ENCODE measurements around the gene ACVR1B. TPM values are rescaled to one million over a fixed set of nuclear protein-coding genes. Genes with fewer than 3 reads are reported as not detected.

The ACVR1B gene
- total RNA-seq, 1 experiment from 2014 or later: 22.4 TPM

- Histone ChIP-seq H3K36me3 (no peaks in the 10 kb centered on the region), H3K27ac (peak overlapping the region; percentile 51), H3K4me1 (peaks cover 26% of the 10 kb centered on the region), H3K4me3 (peak overlapping the region; percentile 53), H3K27me3 (no peaks in the 10 kb centered on the region; the same call in none of the 2 replicates), H3K9me3 (replicated peaks) (no peaks in the 10 kb centered on the region)
- no peak for DNase-seq
Observed at GRCh38 chr12:52033446-52034140, 82.1 kb downstream of the ACVR1B start.

DNA sequence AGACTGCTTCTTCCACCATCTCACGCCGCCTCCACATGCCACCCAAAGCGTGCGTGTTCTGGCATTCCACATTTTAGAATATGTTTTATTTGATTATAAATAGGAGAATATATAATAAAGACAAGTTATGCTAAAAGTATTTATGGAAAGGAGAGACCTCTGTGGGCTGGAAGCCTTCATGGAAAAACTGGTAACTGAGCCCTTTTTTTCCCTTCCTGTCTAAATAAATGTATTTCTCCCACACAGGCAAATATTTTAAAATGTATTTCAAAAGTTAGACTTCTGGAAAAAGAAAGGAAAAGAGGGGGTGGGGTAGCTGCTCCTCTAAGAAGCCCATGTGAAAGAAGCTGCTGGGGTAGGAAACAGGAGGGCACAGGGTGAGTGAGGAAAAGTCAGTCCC is 83.7 kb downstream of the ACVR1B start:
- H3K27me3 ChIP-seq: no peaks in the 10 kb centered on the region; the same call in none of the 2 replicates
- no peak for DNase-seq
- no peak overlapping the region for H3K27ac ChIP-seq
- no peak overlapping the region for H3K4me3 ChIP-seq
- no peaks in the 10 kb centered on the region for H3K36me3 ChIP-seq
- no peaks in the 10 kb centered on the region for H3K9me3 ChIP-seq (replicated peaks)
- peaks cover 17% of the 10 kb centered on the region; the same call in 1 of the 2 replicates for H3K4me1 ChIP-seq

GRCh38 chr12:52035926-52036325 is 84.4 kb downstream of the ACVR1B start:
- Histone ChIP-seq H3K27me3 (no peaks in the 10 kb centered on the region; the same call in 1 of the 2 replicates), H3K4me1 (peaks cover 20% of the 10 kb centered on the region), H3K27ac (no peak overlapping the region), H3K4me3 (no peak overlapping the region), H3K36me3 (no peaks in the 10 kb centered on the region), H3K9me3 (replicated peaks) (no peaks in the 10 kb centered on the region)
- no peak for DNase-seq

DNA sequence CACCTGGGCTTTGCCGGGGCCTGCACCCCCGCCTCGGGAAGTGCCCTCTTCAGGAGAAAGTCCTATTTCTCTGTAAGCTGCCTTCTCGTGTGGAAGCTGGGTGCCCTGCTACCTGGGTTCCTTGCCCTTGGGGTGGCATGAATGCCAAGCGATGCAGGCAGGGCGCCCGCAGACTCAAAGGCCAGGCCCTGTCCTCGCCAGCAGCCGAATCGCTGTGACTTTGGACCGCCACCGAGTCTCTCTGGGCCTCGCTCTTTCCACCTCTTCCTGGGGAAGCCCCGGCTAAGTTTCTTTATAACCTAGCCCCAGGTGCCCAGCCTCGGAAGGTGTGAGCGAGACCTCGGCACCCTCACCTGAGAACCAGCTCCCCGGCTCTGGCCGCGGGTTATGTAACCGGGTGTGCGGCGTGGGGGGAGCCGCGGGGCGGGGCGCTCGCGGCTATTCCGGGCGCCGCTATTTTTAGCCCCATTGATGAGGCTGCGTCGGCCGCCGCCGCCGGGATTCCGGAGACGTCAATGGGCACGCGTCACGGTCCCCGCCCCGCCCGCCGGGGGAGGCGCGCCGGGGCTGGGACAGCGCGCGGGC is 85.2 kb downstream of the ACVR1B start:
- Histone ChIP-seq H3K27me3 (no peaks in the 10 kb centered on the region; the same call in 1 of the 2 replicates), H3K9me3 (replicated peaks) (no peaks in the 10 kb centered on the region), H3K4me3 (peak overlapping the region; percentile 76), H3K4me1 (peaks cover 27% of the 10 kb centered on the region), H3K36me3 (no peaks in the 10 kb centered on the region), H3K27ac (no peak overlapping the region)
- DNase-seq: peak; percentile 74 to 75

DNA sequence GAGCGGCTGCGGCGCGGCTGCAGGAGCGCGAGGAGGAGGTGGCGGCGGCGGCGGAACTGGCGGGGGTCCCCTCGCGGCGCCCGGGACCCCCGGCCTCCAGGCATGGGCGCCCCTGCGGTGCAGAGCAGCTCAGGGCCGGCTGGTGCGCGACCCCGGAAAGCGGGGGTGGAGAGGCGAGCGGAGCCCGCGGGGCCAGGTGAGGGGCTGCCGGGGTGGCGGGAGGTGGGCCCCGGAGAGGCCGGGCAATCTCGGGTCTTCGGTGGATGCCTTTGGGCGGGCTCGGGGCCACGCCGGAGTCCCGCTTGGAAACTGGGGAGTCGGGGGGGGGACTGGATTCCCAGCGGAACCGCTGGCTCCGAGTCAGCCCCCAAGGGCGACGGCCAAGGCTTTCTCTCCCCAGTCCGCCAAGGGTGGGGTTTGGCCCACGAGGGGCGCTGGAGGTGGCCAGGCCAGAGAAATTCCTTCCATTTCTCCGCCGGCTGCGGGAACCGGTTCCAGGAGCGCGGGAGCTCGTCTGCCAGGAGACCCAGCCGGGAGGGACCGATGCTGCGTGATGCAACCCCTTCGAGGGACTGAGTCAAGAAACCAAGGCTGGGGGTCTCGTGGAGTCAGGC is 85.9 kb downstream of the ACVR1B start:
- H3K27ac ChIP-seq: no peak overlapping the region; the same call in 1 of the 2 replicates
- peak overlapping the region; percentile 76 for H3K4me3 ChIP-seq
- peaks cover 34% of the 10 kb centered on the region for H3K4me1 ChIP-seq
- peak; percentile 45 to 46 for DNase-seq
- H3K27me3 ChIP-seq: no peaks in the 10 kb centered on the region
- no peaks in the 10 kb centered on the region for H3K36me3 ChIP-seq
- H3K9me3 ChIP-seq (replicated peaks): no peaks in the 10 kb centered on the region

DNA sequence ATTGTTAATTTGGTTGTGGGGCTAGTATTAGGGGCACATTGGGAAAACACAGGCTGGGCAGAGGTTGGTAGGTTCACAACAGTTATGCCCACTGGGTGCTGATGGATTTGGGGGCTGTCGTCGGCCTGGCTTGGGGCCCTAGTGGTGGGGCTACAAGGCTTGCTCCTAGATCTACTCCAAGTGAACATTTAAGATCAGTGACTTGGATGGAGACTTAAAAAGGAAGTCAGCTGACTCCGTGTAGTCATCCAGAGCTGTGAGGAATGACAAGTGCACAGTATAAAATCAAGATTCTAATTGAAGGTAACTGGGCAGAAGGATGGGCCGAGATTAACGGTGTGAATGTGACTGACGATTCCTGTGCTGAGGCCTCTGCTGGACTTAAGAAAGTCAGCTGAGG is 86.9 kb downstream of the ACVR1B start:
- no peaks in the 10 kb centered on the region for H3K36me3 ChIP-seq
- no peaks in the 10 kb centered on the region for H3K27me3 ChIP-seq
- no peak for DNase-seq
- H3K4me1 ChIP-seq: peaks cover 40% of the 10 kb centered on the region
- no peaks in the 10 kb centered on the region for H3K9me3 ChIP-seq (replicated peaks)
- no peak overlapping the region for H3K4me3 ChIP-seq
- H3K27ac ChIP-seq: no peak overlapping the region

DNA sequence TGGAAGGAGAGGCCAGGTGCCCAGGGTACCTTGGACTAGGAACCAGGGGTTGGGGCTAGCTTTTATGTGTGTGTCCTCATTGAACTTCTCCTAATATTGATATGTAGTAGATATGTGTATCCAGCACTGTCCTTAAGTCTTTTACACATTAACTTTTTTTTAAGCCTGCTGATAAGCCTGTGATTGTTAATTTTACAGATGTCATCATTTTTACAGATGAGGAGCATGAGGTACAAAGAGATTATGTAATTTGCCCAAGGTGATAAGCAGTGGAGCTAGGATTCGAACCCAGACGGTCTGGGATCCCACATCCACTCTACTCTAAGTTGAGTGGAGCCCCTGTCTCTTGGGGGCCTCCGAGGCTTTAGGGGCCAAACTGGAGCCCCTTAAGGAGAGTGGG is 89.5 kb downstream of the ACVR1B start:
- no peaks in the 10 kb centered on the region for H3K9me3 ChIP-seq (replicated peaks)
- no peak overlapping the region for H3K4me3 ChIP-seq
- H3K27me3 ChIP-seq: no peaks in the 10 kb centered on the region
- no peak for DNase-seq
- H3K27ac ChIP-seq: no peak overlapping the region; the same call in 1 of the 2 replicates
- H3K4me1 ChIP-seq: peaks cover 39% of the 10 kb centered on the region
- H3K36me3 ChIP-seq: no peaks in the 10 kb centered on the region

DNA sequence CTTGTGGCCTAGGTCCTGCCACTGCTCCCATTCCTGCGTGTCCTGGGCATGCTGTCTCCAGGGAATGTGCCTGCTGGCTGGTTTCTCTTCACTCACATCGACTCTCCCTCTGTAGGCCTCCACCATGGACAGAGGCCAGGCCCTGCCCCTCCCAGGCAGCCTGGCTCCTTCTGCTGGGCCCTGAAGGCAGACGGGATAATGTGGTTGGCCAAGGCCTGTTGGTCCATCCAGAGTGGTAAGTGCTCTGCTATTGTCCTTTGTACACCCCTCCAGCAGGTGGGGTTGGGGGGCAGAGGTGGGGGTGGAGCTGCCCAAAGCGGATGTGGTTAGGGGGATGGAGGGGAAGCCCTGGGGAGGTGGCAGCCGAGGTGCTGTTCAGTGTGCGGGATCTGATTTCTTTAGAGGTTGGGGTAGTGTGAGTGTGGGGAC is 90.2 kb downstream of the ACVR1B start:
- peak overlapping the region; percentile 44; the same call in 1 of the 2 replicates for H3K27ac ChIP-seq
- peaks cover 32% of the 10 kb centered on the region for H3K4me1 ChIP-seq
- H3K4me3 ChIP-seq: no peak overlapping the region
- peak; percentile 93 to 95 for DNase-seq
- no peaks in the 10 kb centered on the region for H3K27me3 ChIP-seq
- no peaks in the 10 kb centered on the region for H3K36me3 ChIP-seq
- no peaks in the 10 kb centered on the region for H3K9me3 ChIP-seq (replicated peaks)

- no peaks in the 10 kb centered on the region for H3K27me3 ChIP-seq
- no peaks in the 10 kb centered on the region for H3K9me3 ChIP-seq (replicated peaks)
- DNase-seq: peak; percentile 33 to 58
- no peak overlapping the region for H3K4me3 ChIP-seq
- peaks cover 32% of the 10 kb centered on the region for H3K4me1 ChIP-seq
- no peaks in the 10 kb centered on the region for H3K36me3 ChIP-seq
- peak overlapping the region; percentile 44; the same call in 1 of the 2 replicates for H3K27ac ChIP-seq
Observed at GRCh38 chr12:52042706-52043385, 91.3 kb downstream of the ACVR1B start.

GRCh38 chr12:52043386-52044212 is 92.1 kb downstream of the ACVR1B start:
- Histone ChIP-seq H3K4me1 (peaks cover 32% of the 10 kb centered on the region), H3K27me3 (no peaks in the 10 kb centered on the region), H3K27ac (no peak overlapping the region), H3K9me3 (replicated peaks) (no peaks in the 10 kb centered on the region), H3K36me3 (no peaks in the 10 kb centered on the region), H3K4me3 (no peak overlapping the region)
- no peak for DNase-seq

GRCh38 chr12:52044292-52044983 is 92.9 kb downstream of the ACVR1B start:
- Histone ChIP-seq H3K4me1 (peaks cover 32% of the 10 kb centered on the region), H3K9me3 (replicated peaks) (no peaks in the 10 kb centered on the region), H3K27me3 (no peaks in the 10 kb centered on the region), H3K36me3 (no peaks in the 10 kb centered on the region), H3K4me3 (no peak overlapping the region), H3K27ac (no peak overlapping the region)
- DNase-seq: no peak

- Histone ChIP-seq H3K4me1 (peaks cover 38% of the 10 kb centered on the region), H3K9me3 (replicated peaks) (no peaks in the 10 kb centered on the region), H3K27me3 (no peaks in the 10 kb centered on the region), H3K36me3 (no peaks in the 10 kb centered on the region), H3K4me3 (no peak overlapping the region), H3K27ac (no peak overlapping the region)
- DNase-seq: no peak
Observed at GRCh38 chr12:52045794-52046199, 94.3 kb downstream of the ACVR1B start.

Data from SJCRH30 (cell line).